ENCODE measurements around the gene MESD. TPM values are rescaled to one million over a fixed set of nuclear protein-coding genes. Genes with fewer than 3 reads are reported as not detected.

The MESD gene
- polyA plus RNA-seq, 1 donor = 29.6 TPM

DNA sequence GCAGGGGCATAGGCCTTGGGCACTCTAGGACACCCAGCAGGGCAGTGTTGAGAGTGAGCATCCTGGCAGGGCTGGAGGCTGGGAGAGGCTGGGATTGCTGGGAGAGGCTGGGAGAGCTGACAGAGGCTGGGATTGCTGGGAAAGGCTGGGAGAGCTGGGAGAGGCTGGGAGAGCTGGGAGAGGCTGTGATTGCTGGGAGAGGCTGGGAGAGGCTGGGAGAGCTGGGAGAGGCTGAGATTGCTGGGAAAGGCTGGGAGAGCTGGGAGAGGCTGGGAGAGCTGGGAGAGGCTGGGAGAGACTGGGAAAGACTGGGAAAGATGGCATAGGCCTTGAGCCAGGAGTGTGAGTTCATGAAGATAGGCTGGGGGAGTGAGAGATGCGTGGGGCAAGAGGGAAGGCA, 77.8 kb downstream of the MESD start:
- H3K4me1 ChIP-seq (ENCODE audit: control insufficient read depth, insufficient read depth, low read length) = no peaks in the 10 kb centered on the region
- no peak overlapping the region for H3K27ac ChIP-seq (ENCODE audit: low read length)
- peaks cover 4% of the 10 kb centered on the region for H3K36me3 ChIP-seq (ENCODE audit: control insufficient read depth, insufficient read depth, low read length)
- no CpG with 5 or more reads among the region's 1 CpG for WGBS (ENCODE audit: insufficient coverage, low lambda C conversion rate)
- H3K27me3 ChIP-seq (ENCODE audit: control insufficient read depth, insufficient read depth, low read length) = no peaks in the 10 kb centered on the region
- no peak overlapping the region for H3K4me3 ChIP-seq (ENCODE audit: low read length)
- DNase-seq = no peak
- no peaks in the 10 kb centered on the region for H3K9me3 ChIP-seq (ENCODE audit: control insufficient read depth, low read depth, low read length)

DNA sequence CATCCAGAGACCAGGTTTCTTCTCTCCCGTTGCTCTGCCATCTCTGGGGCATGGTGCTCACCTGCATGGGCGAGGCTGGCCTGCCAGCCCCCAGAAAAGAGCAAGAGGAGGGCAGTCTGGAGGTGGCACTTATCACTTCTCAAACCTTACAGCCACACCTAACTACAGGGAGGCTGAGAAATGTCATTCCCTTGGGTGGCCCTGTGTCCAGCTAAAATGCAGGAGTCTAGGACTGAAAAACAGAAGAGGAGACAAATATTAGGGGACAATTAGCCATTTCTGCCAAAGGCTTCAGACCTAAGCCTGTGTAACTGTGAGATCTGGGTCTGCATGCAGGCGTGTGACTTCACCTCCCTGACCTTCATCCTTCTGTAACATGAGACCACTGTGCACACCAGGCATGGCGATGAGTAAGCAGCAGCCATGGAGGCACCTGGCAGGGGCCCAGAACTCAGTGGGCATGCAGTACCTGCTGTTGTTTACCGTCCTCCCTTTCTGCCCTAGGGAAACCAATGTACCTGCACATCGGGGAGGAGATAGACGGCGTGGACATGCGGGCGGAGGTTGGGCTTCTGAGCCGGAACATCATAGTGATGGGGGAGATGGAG, 83.4 kb downstream of the MESD start:
- DNase-seq = no peak
- Histone ChIP-seq H3K36me3 (ENCODE audit: control insufficient read depth, insufficient read depth, low read length) (peaks cover 4% of the 10 kb centered on the region), H3K9me3 (ENCODE audit: control insufficient read depth, low read depth, low read length) (no peaks in the 10 kb centered on the region), H3K4me3 (ENCODE audit: low read length) (no peak overlapping the region), H3K4me1 (ENCODE audit: control insufficient read depth, insufficient read depth, low read length) (no peaks in the 10 kb centered on the region), H3K27me3 (ENCODE audit: control insufficient read depth, insufficient read depth, low read length) (no peaks in the 10 kb centered on the region), H3K27ac (ENCODE audit: low read length) (no peak overlapping the region)
- WGBS (ENCODE audit: insufficient coverage, low lambda C conversion rate) = no CpG with 5 or more reads among the region's 11 CpGs

DNA sequence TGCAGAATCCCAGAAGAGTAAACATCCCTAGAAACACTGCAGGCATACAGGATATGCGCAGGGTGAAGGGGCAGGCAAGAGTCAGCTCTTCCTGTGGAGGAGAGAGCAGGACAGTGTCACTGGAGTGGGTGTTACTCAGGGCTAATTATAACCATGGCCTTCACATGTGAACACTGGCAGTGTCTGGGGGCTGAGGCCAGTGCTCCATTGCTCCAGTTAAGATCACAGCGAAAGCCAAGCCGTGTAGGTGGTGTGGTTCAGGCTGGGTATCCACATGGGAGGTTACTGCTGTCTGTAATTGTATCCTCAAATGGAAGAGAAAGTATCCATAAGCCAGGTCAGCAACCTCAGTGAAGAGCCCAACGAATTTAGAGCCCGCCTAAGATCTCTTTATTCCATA, 84.6 kb downstream of the MESD start:
- H3K9me3 ChIP-seq (ENCODE audit: control insufficient read depth, low read depth, low read length) = no peaks in the 10 kb centered on the region
- H3K4me3 ChIP-seq (ENCODE audit: low read length) = no peak overlapping the region
- H3K4me1 ChIP-seq (ENCODE audit: control insufficient read depth, insufficient read depth, low read length) = no peaks in the 10 kb centered on the region
- DNase-seq = no peak
- no peak overlapping the region for H3K27ac ChIP-seq (ENCODE audit: low read length)
- WGBS (ENCODE audit: insufficient coverage, low lambda C conversion rate) = no CpG with 5 or more reads among the region's 5 CpGs
- no peaks in the 10 kb centered on the region for H3K27me3 ChIP-seq (ENCODE audit: control insufficient read depth, insufficient read depth, low read length)
- peaks cover 2% of the 10 kb centered on the region for H3K36me3 ChIP-seq (ENCODE audit: control insufficient read depth, insufficient read depth, low read length)

DNA sequence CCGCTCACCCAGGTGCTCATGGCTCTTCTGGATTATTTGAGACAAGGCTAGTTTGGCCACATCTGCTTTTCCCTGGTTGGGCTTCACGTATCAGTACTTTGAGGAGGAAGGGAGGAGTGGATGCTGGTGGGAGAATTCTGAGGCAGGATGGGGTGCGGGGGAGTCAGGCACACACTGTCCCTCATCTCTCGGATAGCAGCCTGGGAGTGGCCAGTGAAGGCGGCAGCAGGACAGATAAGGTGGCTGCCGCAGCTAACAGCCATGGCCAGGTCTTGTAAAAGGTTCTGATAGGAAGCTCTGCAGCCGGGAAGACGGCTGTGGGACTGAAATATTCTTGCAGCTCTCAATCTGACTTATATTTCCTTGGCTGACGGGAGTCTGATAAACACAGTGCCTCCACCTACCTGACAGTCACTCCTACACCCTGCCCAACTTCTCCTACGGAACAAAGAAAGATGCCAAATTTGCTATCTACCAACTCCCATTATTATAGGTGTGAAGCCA, 87.3 kb downstream of the MESD start:
- no peak overlapping the region for H3K27ac ChIP-seq (ENCODE audit: low read length)
- H3K4me1 ChIP-seq (ENCODE audit: control insufficient read depth, insufficient read depth, low read length) = no peaks in the 10 kb centered on the region
- no peaks in the 10 kb centered on the region for H3K9me3 ChIP-seq (ENCODE audit: control insufficient read depth, low read depth, low read length)
- no CpG with 5 or more reads among the region's 10 CpGs for WGBS (ENCODE audit: insufficient coverage, low lambda C conversion rate)
- H3K27me3 ChIP-seq (ENCODE audit: control insufficient read depth, insufficient read depth, low read length) = no peaks in the 10 kb centered on the region
- no peaks in the 10 kb centered on the region for H3K36me3 ChIP-seq (ENCODE audit: control insufficient read depth, insufficient read depth, low read length)
- H3K4me3 ChIP-seq (ENCODE audit: low read length) = no peak overlapping the region
- DNase-seq = no peak

DNA sequence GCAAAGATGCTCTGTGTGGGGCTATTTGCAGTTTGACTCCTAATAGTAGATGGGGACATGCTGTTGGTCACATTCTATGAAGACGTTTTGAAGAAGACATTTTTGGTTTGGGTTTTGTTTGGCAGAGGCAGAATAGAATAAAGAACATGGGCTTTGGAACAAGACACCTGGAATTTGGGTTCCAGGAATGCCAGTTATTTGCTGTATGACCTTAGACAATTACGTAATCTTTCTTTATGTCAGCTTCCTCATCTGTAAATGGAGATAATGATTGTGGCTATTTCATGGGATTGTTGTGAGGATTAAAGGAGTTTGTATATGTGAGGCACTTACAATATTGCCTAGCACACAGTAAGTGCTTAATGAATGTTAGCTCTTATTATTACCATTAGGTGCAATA, 91.6 kb downstream of the MESD start:
- no peaks in the 10 kb centered on the region for H3K36me3 ChIP-seq (ENCODE audit: control insufficient read depth, insufficient read depth, low read length)
- no peaks in the 10 kb centered on the region for H3K9me3 ChIP-seq (ENCODE audit: control insufficient read depth, low read depth, low read length)
- H3K27me3 ChIP-seq (ENCODE audit: control insufficient read depth, insufficient read depth, low read length) = no peaks in the 10 kb centered on the region
- no peak for DNase-seq
- no CpG with 5 or more reads among the region's 2 CpGs for WGBS (ENCODE audit: insufficient coverage, low lambda C conversion rate)
- H3K4me3 ChIP-seq (ENCODE audit: low read length) = no peak overlapping the region
- no peak overlapping the region for H3K27ac ChIP-seq (ENCODE audit: low read length)
- no peaks in the 10 kb centered on the region for H3K4me1 ChIP-seq (ENCODE audit: control insufficient read depth, insufficient read depth, low read length)

Other genes with a start within 250 kb of the MESD start
- gene CEMIP, start 210.4 kb downstream of the MESD start, polyA plus RNA-seq = 2.5 TPM
- gene TLNRD1, start 11.1 kb upstream of the MESD start, polyA plus RNA-seq = 6.9 TPM
- gene CFAP161, start 144.5 kb upstream of the MESD start, polyA plus RNA-seq = 0.25 TPM
- gene IL16, start 207.1 kb upstream of the MESD start, polyA plus RNA-seq = 8.1 TPM

Measured in large intestine (tissue), 3 donors.